ENCODE measurements around the gene CDC34. TPM values are rescaled to one million over a fixed set of nuclear protein-coding genes. Genes with fewer than 3 reads are reported as not detected.

Gene CDC34
- total RNA-seq, 2 donors from 2014 or later, result 77.0 to 101 TPM

DNA sequence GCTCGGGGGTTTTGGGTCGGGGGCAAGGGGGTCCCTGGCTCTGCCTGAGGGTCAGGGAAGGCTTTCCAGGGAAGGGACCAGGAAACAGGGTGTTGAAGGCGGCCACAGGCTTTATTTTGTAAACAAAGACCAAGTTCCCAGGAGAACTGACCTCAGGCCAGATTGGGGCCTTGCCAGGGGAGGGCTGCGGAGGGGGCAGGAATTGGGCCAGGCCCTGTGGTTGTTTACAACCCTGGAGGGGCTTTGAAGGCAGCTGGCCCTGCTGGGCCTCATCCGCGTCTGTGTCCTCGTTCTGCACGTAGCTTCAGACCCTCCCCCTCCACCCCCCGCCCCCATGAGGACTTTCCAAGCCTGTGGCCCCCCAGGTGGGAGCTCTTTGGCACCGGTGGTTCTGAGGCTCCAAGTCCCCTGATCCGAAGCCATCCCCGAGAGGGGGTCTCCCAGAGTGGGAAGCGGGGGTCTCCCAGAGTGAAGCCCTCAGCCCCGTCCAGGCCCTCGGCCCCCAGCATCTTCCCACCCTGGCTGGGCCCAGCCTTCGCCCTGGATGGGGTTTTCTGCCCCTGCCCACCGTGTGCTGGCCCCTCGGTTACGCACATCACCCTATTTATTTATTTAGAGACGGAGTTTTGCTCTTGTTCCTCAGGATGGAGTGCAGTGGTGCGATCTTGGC is 27.3 kb downstream of the CDC34 start:
- Histone ChIP-seq H3K4me1 (no peaks in the 10 kb centered on the region), H3K36me3 (replicated peaks in 1 of 2; ENCODE audit: insufficient read depth in 1 of 2, low read depth in 2 of 2) (no peaks in the 10 kb centered on the region), H3K27me3 (no peaks in the 10 kb centered on the region), H3K4me3 (no peak overlapping the region), H3K9me3 (no peaks in the 10 kb centered on the region), H3K27ac (no peak overlapping the region)
- intact Hi-C loops (cut with DNase I), result no loop called here
- TF ChIP-seq POLR2A (IDR thresholded peaks at IDR 0.05), result no peak
- TF ChIP-seq CTCF (IDR thresholded peaks at IDR 0.05), result no peak
- ATAC-seq (no peak), DNase-seq (no peak)
- WGBS, 2 donors, result 54 to 67% methylated on average over 7 to 19 of the region's 21 CpGs

DNA sequence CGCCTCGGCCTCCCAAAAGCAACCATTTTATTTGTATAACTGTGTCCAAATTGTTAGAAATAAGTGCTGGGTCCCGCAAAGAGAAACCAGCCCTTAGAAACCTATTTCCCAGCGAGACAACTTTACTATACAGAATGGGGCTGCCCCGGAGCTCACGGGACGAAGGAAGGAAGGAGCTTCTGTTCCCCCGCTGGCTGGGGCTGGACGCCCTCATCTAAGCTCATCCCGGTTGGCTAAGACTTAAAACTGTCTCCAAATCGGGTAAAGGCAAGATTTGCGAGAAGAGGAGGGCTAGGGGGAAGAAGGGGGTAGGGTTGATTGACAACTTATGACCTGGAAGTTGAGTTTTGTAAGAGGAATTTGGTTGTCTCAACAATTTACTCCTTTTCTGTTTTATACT is 28.6 kb downstream of the CDC34 start:
- H3K9me3 ChIP-seq, result no peaks in the 10 kb centered on the region
- DNase-seq (no peak), ATAC-seq (no peak)
- WGBS, 2 donors, result 62 to 77% methylated on average over 9 to 12 of the region's 12 CpGs
- no peaks in the 10 kb centered on the region for H3K36me3 ChIP-seq (replicated peaks in 1 of 2; ENCODE audit: insufficient read depth in 1 of 2, low read depth in 2 of 2)
- no peak overlapping the region for H3K4me3 ChIP-seq
- H3K27ac ChIP-seq, result no peak overlapping the region
- intact Hi-C loops (cut with DNase I), result no loop called here
- TF ChIP-seq POLR2A (IDR thresholded peaks at IDR 0.05) (no peak), CTCF (IDR thresholded peaks at IDR 0.05) (no peak)
- no peaks in the 10 kb centered on the region for H3K27me3 ChIP-seq
- H3K4me1 ChIP-seq, result no peaks in the 10 kb centered on the region

DNA sequence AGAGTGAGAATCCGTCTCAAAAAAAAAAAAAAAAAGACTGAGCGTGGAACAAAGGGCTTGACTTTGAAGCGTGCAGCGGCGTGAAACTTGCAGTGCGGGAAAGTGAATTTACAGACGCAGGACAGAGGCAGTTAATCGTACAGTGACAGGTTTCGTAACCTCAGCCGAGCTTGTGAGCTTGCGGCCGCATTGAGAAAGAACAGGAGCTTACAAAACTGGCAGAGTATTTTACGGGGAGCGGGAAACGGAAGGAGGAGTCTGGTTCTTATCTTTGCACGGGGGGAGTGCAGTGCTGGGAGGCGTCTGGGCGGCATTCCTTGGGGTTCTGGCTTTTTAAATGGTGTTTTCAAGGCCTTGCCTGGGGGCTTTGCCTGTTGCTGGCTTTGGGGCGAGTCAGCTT is 34.8 kb downstream of the CDC34 start:
- H3K4me1 ChIP-seq, result peaks cover 7% of the 10 kb centered on the region
- ATAC-seq (no peak), DNase-seq (peak in 2 of 4 donors; percentile 36 to 52)
- no peaks in the 10 kb centered on the region for H3K9me3 ChIP-seq
- 56 to 93% methylated on average over 16 to 19 of the region's 19 CpGs for WGBS, 2 donors
- H3K4me3 ChIP-seq, result no peak overlapping the region
- H3K27ac ChIP-seq, result peak overlapping the region in 1 of 4 donors; percentile 37
- no peaks in the 10 kb centered on the region for H3K36me3 ChIP-seq (replicated peaks in 1 of 2; ENCODE audit: insufficient read depth in 1 of 2, low read depth in 2 of 2)
- TF ChIP-seq CTCF (IDR thresholded peaks at IDR 0.05) (no peak), POLR2A (IDR thresholded peaks at IDR 0.05) (no peak)
- H3K27me3 ChIP-seq, result no peaks in the 10 kb centered on the region
- intact Hi-C loops (cut with DNase I), result no loop called here

GRCh38 chr19:566844-567243 is 35.3 kb downstream of the CDC34 start:
- Histone ChIP-seq H3K4me3 (no peak overlapping the region), H3K4me1 (peaks cover 8% of the 10 kb centered on the region), H3K27me3 (no peaks in the 10 kb centered on the region), H3K9me3 (no peaks in the 10 kb centered on the region), H3K36me3 (replicated peaks in 1 of 2; ENCODE audit: insufficient read depth in 1 of 2, low read depth in 2 of 2) (no peaks in the 10 kb centered on the region), H3K27ac (peak overlapping the region in 1 of 4 donors; percentile 37)
- DNase-seq, result no peak
- TF ChIP-seq POLR2A (IDR thresholded peaks at IDR 0.05) (no peak), CTCF (IDR thresholded peaks at IDR 0.05) (no peak)
- WGBS, 2 donors, result 77 to 79% methylated on average over 16 of the region's 16 CpGs
- ATAC-seq, result no peak
- intact Hi-C loops (cut with DNase I), result no loop called here

GRCh38 chr19:567296-567900 is 35.8 kb downstream of the CDC34 start:
- no peak for TF ChIP-seq POLR2A (IDR thresholded peaks at IDR 0.05)
- no peak for TF ChIP-seq CTCF (IDR thresholded peaks at IDR 0.05)

More at GRCh38 chr19:567296-567900, 35.8 kb downstream of the CDC34 start:
- no peaks in the 10 kb centered on the region for H3K27me3 ChIP-seq
- intact Hi-C loops (cut with DNase I), result no loop called here
- DNase-seq (no peak), ATAC-seq (no peak)
- peaks cover 8% of the 10 kb centered on the region for H3K4me1 ChIP-seq
- 86 to 90% methylated on average over 14 to 22 of the region's 22 CpGs for WGBS, 2 donors
- H3K36me3 ChIP-seq (replicated peaks in 1 of 2; ENCODE audit: insufficient read depth in 1 of 2, low read depth in 2 of 2), result no peaks in the 10 kb centered on the region
- H3K4me3 ChIP-seq, result no peak overlapping the region
- no peaks in the 10 kb centered on the region for H3K9me3 ChIP-seq
- H3K27ac ChIP-seq, result no peak overlapping the region
